ENCODE results near the gene TLL2.
A peak's percentile ranks its signal among the peaks of the same experiment; 100 is the strongest.

DNA sequence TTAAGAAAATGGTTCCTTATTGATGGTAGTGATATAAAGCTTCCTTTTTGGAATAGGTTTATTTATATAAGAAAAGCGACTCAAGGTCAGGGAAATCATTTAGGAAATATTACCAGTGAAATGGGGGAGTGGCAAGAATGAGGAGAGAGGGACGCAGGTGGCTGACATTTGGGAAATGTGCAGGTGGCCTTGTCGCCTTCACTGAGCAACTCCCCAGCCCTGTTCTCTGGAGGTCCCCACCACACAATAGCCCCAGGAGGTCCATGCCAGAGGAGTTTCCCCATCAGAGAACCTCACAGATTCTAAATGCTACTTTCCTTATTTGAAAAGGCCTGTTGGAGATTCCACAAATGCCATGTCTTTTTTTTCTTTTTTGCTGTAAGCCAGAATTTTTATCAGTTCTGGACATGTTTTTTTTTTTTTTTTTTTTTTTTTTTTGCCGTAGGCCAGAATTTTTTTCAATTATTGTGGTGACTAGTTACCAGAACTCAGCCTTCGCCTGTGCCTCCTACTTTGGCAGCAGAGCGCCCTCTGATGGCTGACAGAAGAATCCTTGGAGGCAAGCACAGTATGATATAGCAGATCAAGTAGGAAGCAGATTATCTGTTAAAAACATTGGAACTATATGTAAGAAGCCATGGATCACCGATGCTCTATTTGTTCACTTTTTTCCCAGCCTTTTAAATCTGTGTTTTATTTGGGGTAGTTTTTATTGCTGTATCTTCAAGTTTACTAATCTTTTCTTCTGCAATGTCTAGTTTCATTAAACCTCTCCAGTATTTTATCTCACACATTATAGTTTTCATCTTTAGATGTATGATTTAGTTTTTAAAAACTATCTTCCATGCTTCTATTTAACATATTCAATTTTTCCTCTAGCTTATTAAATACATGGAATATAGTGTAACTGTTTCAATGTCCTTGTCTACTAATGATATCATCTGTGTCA is 173.5 kb downstream of the TLL2 start:
- TF ChIP-seq CTCF (conservative IDR thresholded peaks at IDR 0.05 in 1 of 2, IDR thresholded peaks at IDR 0.05 in 1 of 2; ENCODE audit: extremely low read depth in 1 of 2, insufficient read depth in 1 of 2, low read depth in 1 of 2, low read length in 2 of 2) (peak; percentile 84 to 89), EZH2 (IDR thresholded peaks at IDR 0.05; ENCODE audit: borderline replicate concordance, low read length) (no peak)

Measured in mammary epithelial cell (primary cell).